Measurements from ENCODE around the gene GIPC1.

- TF ChIP-seq CHD2 (IDR thresholded peaks at IDR 0.05; ENCODE audit: low read length, partially characterized antibody) (no peak), POLR2A (IDR thresholded peaks at IDR 0.05; ENCODE audit: low read length) (no peak), TP53 (CRISPR knock-in tag; IDR thresholded peaks at IDR 0.05) (no peak), PBX3 (IDR thresholded peaks at IDR 0.05) (no peak; the same call in 1 of the 2 replicates)
- TF ChIP-seq, protein P1, sequence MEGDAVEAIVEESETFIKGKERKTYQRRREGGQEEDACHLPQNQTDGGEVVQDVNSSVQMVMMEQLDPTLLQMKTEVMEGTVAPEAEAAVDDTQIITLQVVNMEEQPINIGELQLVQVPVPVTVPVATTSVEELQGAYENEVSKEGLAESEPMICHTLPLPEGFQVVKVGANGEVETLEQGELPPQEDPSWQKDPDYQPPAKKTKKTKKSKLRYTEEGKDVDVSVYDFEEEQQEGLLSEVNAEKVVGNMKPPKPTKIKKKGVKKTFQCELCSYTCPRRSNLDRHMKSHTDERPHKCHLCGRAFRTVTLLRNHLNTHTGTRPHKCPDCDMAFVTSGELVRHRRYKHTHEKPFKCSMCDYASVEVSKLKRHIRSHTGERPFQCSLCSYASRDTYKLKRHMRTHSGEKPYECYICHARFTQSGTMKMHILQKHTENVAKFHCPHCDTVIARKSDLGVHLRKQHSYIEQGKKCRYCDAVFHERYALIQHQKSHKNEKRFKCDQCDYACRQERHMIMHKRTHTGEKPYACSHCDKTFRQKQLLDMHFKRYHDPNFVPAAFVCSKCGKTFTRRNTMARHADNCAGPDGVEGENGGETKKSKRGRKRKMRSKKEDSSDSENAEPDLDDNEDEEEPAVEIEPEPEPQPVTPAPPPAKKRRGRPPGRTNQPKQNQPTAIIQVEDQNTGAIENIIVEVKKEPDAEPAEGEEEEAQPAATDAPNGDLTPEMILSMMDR (IDR thresholded peaks at IDR 0.05): no peak
- TF ChIP-seq, protein P2, sequence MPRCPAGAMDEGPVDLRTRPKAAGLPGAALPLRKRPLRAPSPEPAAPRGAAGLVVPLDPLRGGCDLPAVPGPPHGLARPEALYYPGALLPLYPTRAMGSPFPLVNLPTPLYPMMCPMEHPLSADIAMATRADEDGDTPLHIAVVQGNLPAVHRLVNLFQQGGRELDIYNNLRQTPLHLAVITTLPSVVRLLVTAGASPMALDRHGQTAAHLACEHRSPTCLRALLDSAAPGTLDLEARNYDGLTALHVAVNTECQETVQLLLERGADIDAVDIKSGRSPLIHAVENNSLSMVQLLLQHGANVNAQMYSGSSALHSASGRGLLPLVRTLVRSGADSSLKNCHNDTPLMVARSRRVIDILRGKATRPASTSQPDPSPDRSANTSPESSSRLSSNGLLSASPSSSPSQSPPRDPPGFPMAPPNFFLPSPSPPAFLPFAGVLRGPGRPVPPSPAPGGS (IDR thresholded peaks at IDR 0.05): no peak
These were observed 32.7 kb upstream of the GIPC1 start for GRCh38 chr19:14528419-14529253.

Measured in A549 (cell line).